Breast epithelium (tissue), 4 donors: ENCODE results near the gene IKZF2. TPM values are rescaled to one million over a fixed set of nuclear protein-coding genes. Genes with fewer than 3 reads are reported as not detected.

ENCODE experiments used
- DNase-seq, 2 donors: peaks; one replicate each; pipeline ENCODE4 v3.0.0-alpha.2; 2019; ENCODE audit warnings: low spot score in 2 of 2
- H3K27ac ChIP-seq, 2 donors: fragments of 200-600 bp; sonication (generic) in 1 of 2; one replicate each; pipeline ENCODE4 v1.5.1; 2016 to 2019; ENCODE audit warnings: mild to moderate bottlenecking in 1 of 2
- H3K27me3 ChIP-seq, 2 donors: fragments of 200-600 bp; sonication (generic) in 1 of 2; one replicate each; pipeline versions ENCODE4 v1.5.1 to v1.6.0; 2017 to 2019; ENCODE audit warnings: control low read depth in 1 of 2, mild to moderate bottlenecking in 1 of 2
- H3K36me3 ChIP-seq: fragments of 200-600 bp; one replicate; pipeline ENCODE4 v1.5.1; 2019
- H3K4me1 ChIP-seq, 2 donors: fragments of 200-600 bp; sonication (generic); one replicate each; pipeline ENCODE4 v1.5.1; 2016 to 2019; ENCODE audit warnings: control low read depth in 1 of 2
- H3K4me3 ChIP-seq, 3 donors: fragments of 200-600 bp; sonication (generic); 1 replicate in 2 of 3; 2 replicates in 1 of 3; pipeline ENCODE4 v1.5.1; 2016 to 2019; ENCODE audit warnings: mild to moderate bottlenecking in 3 of 3, moderate library complexity in 2 of 3
- H3K9me3 ChIP-seq, 2 donors: fragments of 200-600 bp; sonication (generic) in 1 of 2; one replicate each; pipeline ENCODE4 v1.5.1; 2016 to 2019; ENCODE audit warnings: control low read depth in 1 of 2
- POLR2A ChIP-seq: fragments of 450-650 bp; IDR thresholded peaks from one replicate; pipeline ENCODE4 v1.6.1; 2016; ENCODE audit warnings: antibody characterized with exemption, mild to moderate bottlenecking, moderate library complexity
- POLR2AphosphoS5 ChIP-seq, 3 donors: sonication (generic); formaldehyde crosslinking; IDR thresholded peaks; one replicate each; pipeline ENCODE4 v1.6.1; 2017; ENCODE audit warnings: antibody characterized with exemption in 3 of 3
- intact Hi-C: fragments of 100-400 bp; cut with DNase I; formaldehyde crosslinking; loops from one replicate; pipeline ENCODE4 v1.15.1; 2023; ENCODE audit warnings: low total_unique reads
- total RNA-seq, 3 donors: library from RNA; depleted of rRNA; stranded (reverse); fragments of >200 nt; gene quantifications; one replicate each; pipeline ENCODE4 v1.1.0, GENCODE V29; 2016
- TF ChIP-seq, protein P1 (sequence below), 3 donors: fragments of 450-650 bp; IDR thresholded peaks; one replicate each; pipeline ENCODE4 v1.5.1; 2016 to 2017; ENCODE audit warnings: antibody characterized with exemption in 3 of 3, mild to moderate bottlenecking in 3 of 3, moderate library complexity in 3 of 3

Gene IKZF2
- total RNA-seq, 3 donors from 2014 or later: 8.0 to 34.4 (median 22.0) TPM

DNA sequence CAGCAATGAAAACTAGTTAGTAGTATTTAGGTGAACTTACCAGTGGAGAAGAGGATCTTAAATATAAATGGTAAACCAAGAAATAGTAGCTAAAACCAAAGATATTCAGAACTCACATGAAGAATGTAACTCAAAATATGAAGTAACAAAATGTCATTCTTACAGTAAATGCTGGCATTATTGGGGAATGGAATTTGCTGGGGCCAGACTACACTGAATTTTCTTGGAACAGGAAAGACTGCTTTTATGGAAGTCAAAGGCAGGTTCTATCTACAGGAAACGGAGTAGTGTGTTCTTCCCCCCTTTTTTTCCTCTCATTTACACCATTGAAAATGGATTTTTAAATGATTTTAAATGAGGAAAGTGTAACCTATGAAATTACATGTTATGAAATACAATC, 188.7 kb downstream of the IKZF2 start:
- no peak for TF ChIP-seq POLR2A
- TF ChIP-seq POLR2AphosphoS5 (IDR thresholded peaks at IDR 0.05): no peak
- TF ChIP-seq, protein P1, sequence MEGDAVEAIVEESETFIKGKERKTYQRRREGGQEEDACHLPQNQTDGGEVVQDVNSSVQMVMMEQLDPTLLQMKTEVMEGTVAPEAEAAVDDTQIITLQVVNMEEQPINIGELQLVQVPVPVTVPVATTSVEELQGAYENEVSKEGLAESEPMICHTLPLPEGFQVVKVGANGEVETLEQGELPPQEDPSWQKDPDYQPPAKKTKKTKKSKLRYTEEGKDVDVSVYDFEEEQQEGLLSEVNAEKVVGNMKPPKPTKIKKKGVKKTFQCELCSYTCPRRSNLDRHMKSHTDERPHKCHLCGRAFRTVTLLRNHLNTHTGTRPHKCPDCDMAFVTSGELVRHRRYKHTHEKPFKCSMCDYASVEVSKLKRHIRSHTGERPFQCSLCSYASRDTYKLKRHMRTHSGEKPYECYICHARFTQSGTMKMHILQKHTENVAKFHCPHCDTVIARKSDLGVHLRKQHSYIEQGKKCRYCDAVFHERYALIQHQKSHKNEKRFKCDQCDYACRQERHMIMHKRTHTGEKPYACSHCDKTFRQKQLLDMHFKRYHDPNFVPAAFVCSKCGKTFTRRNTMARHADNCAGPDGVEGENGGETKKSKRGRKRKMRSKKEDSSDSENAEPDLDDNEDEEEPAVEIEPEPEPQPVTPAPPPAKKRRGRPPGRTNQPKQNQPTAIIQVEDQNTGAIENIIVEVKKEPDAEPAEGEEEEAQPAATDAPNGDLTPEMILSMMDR (IDR thresholded peaks at IDR 0.05): no peak
- Histone ChIP-seq H3K4me3 (no peak overlapping the region), H3K4me1 (no peaks in the 10 kb centered on the region), H3K27ac (no peak overlapping the region), H3K9me3 (no peaks in the 10 kb centered on the region), H3K36me3 (no peaks in the 10 kb centered on the region), H3K27me3 (no peaks in the 10 kb centered on the region)
- intact Hi-C loops: no loop called here
- no peak for DNase-seq

DNA sequence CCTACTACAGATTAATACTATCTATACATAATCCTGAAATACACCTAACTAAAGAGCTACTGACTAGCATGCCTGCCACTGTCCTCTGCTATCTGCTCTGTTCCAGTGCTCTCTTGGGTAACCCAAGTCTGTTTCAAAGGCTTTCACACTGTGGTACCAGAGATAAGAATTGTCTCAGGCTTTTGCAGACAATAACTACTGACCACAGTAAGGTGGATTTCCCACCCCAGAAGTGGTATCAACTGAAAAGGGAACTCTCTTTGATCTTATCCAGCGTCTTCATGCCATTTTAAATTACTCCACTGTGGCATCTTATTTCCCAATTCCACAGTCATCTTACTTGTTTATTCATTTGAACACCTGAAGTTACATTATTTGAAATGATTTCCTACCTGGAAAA, 190.2 kb downstream of the IKZF2 start:
- intact Hi-C loops: no loop called here
- no peak overlapping the region for H3K4me3 ChIP-seq
- no peak for DNase-seq

DNA sequence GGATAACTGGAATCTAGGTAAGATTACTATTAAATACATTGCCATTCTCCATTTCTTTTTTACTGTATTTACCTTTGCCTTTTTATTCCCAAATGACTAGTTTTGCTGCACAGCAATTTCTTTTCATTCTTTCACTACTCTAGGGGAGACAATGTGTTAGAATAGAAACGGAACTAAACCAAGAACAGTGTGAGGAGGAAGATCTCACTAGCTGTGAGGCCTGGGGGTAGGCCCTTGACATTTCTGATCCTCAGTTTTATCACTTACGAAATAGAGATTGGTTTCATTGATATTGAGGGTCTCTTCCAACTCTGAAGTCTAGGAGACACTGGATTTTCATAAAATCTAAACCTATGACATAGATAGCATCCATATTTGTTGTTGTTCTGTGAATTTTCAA, 191.1 kb downstream of the IKZF2 start:
- no peak overlapping the region for H3K27ac ChIP-seq
- no peak for DNase-seq
- intact Hi-C loops: no loop called here
- H3K36me3 ChIP-seq: no peaks in the 10 kb centered on the region
- H3K4me3 ChIP-seq: no peak overlapping the region
- no peak for TF ChIP-seq POLR2AphosphoS5 (IDR thresholded peaks at IDR 0.05)
- no peak for TF ChIP-seq POLR2A
- TF ChIP-seq, protein P1 (IDR thresholded peaks at IDR 0.05): no peak
- H3K9me3 ChIP-seq: no peaks in the 10 kb centered on the region
- no peaks in the 10 kb centered on the region for H3K4me1 ChIP-seq
- no peaks in the 10 kb centered on the region for H3K27me3 ChIP-seq

More for the DNA sequence above, 190.2 kb downstream of the IKZF2 start:
- no peaks in the 10 kb centered on the region for H3K27me3 ChIP-seq
- H3K4me1 ChIP-seq: no peaks in the 10 kb centered on the region
- TF ChIP-seq, protein P1 (IDR thresholded peaks at IDR 0.05): no peak
- no peak for TF ChIP-seq POLR2A
- no peak for TF ChIP-seq POLR2AphosphoS5 (IDR thresholded peaks at IDR 0.05)
- H3K27ac ChIP-seq: no peak overlapping the region
- no peaks in the 10 kb centered on the region for H3K9me3 ChIP-seq
- no peaks in the 10 kb centered on the region for H3K36me3 ChIP-seq

DNA sequence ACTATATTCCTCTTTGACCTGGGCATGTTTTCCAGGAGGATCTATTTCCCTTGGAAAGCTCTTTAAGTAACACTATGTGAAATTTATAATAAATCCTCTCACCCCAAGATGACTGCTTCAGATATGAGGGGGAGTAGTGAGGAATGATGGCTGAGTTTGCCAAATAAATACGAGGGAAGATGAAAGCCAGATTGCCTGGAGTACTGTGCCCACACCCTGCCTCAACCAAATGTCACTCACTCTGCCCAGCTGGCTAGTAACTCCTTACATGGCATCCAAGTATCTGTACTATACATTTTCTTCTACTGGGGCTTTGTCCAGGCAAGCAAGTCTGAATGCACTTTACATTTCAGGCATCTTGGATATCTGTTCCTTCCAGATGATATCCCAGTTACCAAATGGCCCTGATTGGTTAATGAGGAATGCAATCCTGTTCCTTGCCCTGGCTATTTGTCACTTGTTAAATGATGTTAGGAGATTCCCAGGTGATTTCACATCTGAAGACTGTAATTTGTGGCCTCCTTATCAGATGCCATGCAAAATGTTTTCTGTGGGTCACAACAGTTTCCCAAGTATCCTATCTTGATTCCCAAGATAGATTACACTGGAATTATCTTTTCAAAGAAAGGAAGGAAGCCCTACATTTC, 191.8 kb downstream of the IKZF2 start:
- Histone ChIP-seq H3K4me3 (no peak overlapping the region), H3K27me3 (no peaks in the 10 kb centered on the region), H3K36me3 (no peaks in the 10 kb centered on the region), H3K9me3 (no peaks in the 10 kb centered on the region), H3K4me1 (no peaks in the 10 kb centered on the region), H3K27ac (peak overlapping the region; percentile 23 to 54)
- TF ChIP-seq, protein P1 (IDR thresholded peaks at IDR 0.05): no peak
- TF ChIP-seq POLR2A: no peak
- no peak for TF ChIP-seq POLR2AphosphoS5 (IDR thresholded peaks at IDR 0.05)
- intact Hi-C loops: no loop called here
- no peak for DNase-seq

DNA sequence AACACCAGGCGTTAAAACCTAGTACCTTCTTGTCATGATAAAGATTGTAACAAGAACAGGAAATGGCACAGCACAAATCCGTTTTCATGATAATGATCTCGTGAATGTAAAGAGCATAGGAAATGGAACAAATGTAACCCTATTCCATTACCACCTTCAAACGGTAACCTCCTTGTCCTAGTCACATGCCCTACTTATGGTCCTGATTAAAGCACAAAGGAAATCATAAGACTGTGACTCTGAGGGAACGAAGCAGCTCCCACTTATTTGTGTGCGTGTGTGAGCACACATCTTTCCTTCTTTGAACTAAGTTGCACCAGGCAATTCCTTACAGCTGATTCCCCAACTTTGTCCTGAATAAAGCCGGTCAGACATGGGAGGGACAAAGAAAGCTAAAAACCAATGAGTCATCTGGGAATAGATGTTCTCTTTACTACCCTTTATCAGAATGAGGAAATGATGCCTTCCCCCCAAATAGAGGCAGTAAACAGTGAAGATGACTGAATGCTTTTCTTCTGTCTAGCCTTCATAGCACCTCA, 192.6 kb downstream of the IKZF2 start:
- Histone ChIP-seq H3K9me3 (no peaks in the 10 kb centered on the region), H3K4me1 (no peaks in the 10 kb centered on the region), H3K27me3 (no peaks in the 10 kb centered on the region), H3K4me3 (no peak overlapping the region), H3K27ac (peak overlapping the region; percentile 23 to 56), H3K36me3 (no peaks in the 10 kb centered on the region)
- intact Hi-C loops: no loop called here
- no peak for DNase-seq
- TF ChIP-seq POLR2AphosphoS5 (IDR thresholded peaks at IDR 0.05) (no peak), POLR2A (no peak)
- TF ChIP-seq, protein P1 (IDR thresholded peaks at IDR 0.05): no peak
